ENCODE data around the gene ARL14EPL.
"Not testable (repeated sequence)": the region's sequence is repeated elsewhere in the genome, so short reads cannot be mapped to it uniquely, and the experiment has no call there.

The ARL14EPL gene

GRCh38 chr5:116058346-116058936 lies 26.2 kb downstream of the ARL14EPL start:
- Histone ChIP-seq H3K27ac (ENCODE audit: low read length) (no peak overlapping the region), H3K36me3 (ENCODE audit: insufficient read depth, low read depth, low read length) (no peaks in the 10 kb centered on the region), H3K9ac (ENCODE audit: low read depth, low read length) (no peak overlapping the region), H3K4me1 (ENCODE audit: insufficient read depth, low read length) (no peaks in the 10 kb centered on the region), H3K4me3 (ENCODE audit: low read length) (no peak overlapping the region), H3K9me3 (ENCODE audit: insufficient read depth, low read depth, low read length) (no peaks in the 10 kb centered on the region), H3K27me3 (ENCODE audit: insufficient read depth, low read length) (no peaks in the 10 kb centered on the region)

- no peaks in the 10 kb centered on the region for H3K9me3 ChIP-seq (ENCODE audit: insufficient read depth, low read depth, low read length)
- no peak overlapping the region for H3K9ac ChIP-seq (ENCODE audit: low read depth, low read length)
- H3K36me3 ChIP-seq (ENCODE audit: insufficient read depth, low read depth, low read length) = no peaks in the 10 kb centered on the region
- H3K4me3 ChIP-seq (ENCODE audit: low read length) = no peak overlapping the region
- no peak overlapping the region for H3K27ac ChIP-seq (ENCODE audit: low read length)
- no peaks in the 10 kb centered on the region for H3K27me3 ChIP-seq (ENCODE audit: insufficient read depth, low read length)
- no peaks in the 10 kb centered on the region for H3K4me1 ChIP-seq (ENCODE audit: insufficient read depth, low read length)
These were observed 30.1 kb downstream of the ARL14EPL start for GRCh38 chr5:116062352-116062751.

GRCh38 chr5:116063950-116064349 lies 31.7 kb downstream of the ARL14EPL start:
- Histone ChIP-seq H3K4me1 (ENCODE audit: insufficient read depth, low read length) (no peaks in the 10 kb centered on the region), H3K27ac (ENCODE audit: low read length) (no peak overlapping the region), H3K4me3 (ENCODE audit: low read length) (no peak overlapping the region), H3K36me3 (ENCODE audit: insufficient read depth, low read depth, low read length) (no peaks in the 10 kb centered on the region), H3K9ac (ENCODE audit: low read depth, low read length) (no peak overlapping the region), H3K27me3 (ENCODE audit: insufficient read depth, low read length) (no peaks in the 10 kb centered on the region), H3K9me3 (ENCODE audit: insufficient read depth, low read depth, low read length) (no peaks in the 10 kb centered on the region)

- Histone ChIP-seq H3K27me3 (ENCODE audit: insufficient read depth, low read length) (no peaks in the 10 kb centered on the region), H3K4me3 (ENCODE audit: low read length) (no peak overlapping the region), H3K4me1 (ENCODE audit: insufficient read depth, low read length) (no peaks in the 10 kb centered on the region), H3K27ac (ENCODE audit: low read length) (no peak overlapping the region), H3K9ac (ENCODE audit: low read depth, low read length) (no peak overlapping the region), H3K36me3 (ENCODE audit: insufficient read depth, low read depth, low read length) (no peaks in the 10 kb centered on the region), H3K9me3 (ENCODE audit: insufficient read depth, low read depth, low read length) (no peaks in the 10 kb centered on the region)
These were observed 35.9 kb downstream of the ARL14EPL start for GRCh38 chr5:116068028-116068632.

- Histone ChIP-seq H3K36me3 (ENCODE audit: insufficient read depth, low read depth, low read length) (no peaks in the 10 kb centered on the region), H3K9me3 (ENCODE audit: insufficient read depth, low read depth, low read length) (no peaks in the 10 kb centered on the region), H3K27ac (ENCODE audit: low read length) (no peak overlapping the region), H3K9ac (ENCODE audit: low read depth, low read length) (no peak overlapping the region), H3K4me1 (ENCODE audit: insufficient read depth, low read length) (no peaks in the 10 kb centered on the region), H3K27me3 (ENCODE audit: insufficient read depth, low read length) (no peaks in the 10 kb centered on the region), H3K4me3 (ENCODE audit: low read length) (no peak overlapping the region)
These were observed 38.9 kb downstream of the ARL14EPL start for GRCh38 chr5:116071211-116071610.

- Histone ChIP-seq H3K4me3 (ENCODE audit: low read length) (no peak overlapping the region), H3K36me3 (ENCODE audit: insufficient read depth, low read depth, low read length) (no peaks in the 10 kb centered on the region), H3K27me3 (ENCODE audit: insufficient read depth, low read length) (no peaks in the 10 kb centered on the region), H3K4me1 (ENCODE audit: insufficient read depth, low read length) (no peaks in the 10 kb centered on the region), H3K9ac (ENCODE audit: low read depth, low read length) (no peak overlapping the region), H3K27ac (ENCODE audit: low read length) (no peak overlapping the region), H3K9me3 (ENCODE audit: insufficient read depth, low read depth, low read length) (no peaks in the 10 kb centered on the region)
These were observed 43.0 kb downstream of the ARL14EPL start for GRCh38 chr5:116075191-116075831.

GRCh38 chr5:116076496-116076895 lies 44.2 kb downstream of the ARL14EPL start:
- Histone ChIP-seq H3K9me3 (ENCODE audit: insufficient read depth, low read depth, low read length) (no peaks in the 10 kb centered on the region), H3K27me3 (ENCODE audit: insufficient read depth, low read length) (no peaks in the 10 kb centered on the region), H3K4me1 (ENCODE audit: insufficient read depth, low read length) (no peaks in the 10 kb centered on the region), H3K9ac (ENCODE audit: low read depth, low read length) (no peak overlapping the region), H3K36me3 (ENCODE audit: insufficient read depth, low read depth, low read length) (no peaks in the 10 kb centered on the region), H3K4me3 (ENCODE audit: low read length) (no peak overlapping the region), H3K27ac (ENCODE audit: low read length) (no peak overlapping the region)

- Histone ChIP-seq H3K27me3 (ENCODE audit: insufficient read depth, low read length) (no peaks in the 10 kb centered on the region), H3K4me1 (ENCODE audit: insufficient read depth, low read length) (no peaks in the 10 kb centered on the region), H3K36me3 (ENCODE audit: insufficient read depth, low read depth, low read length) (no peaks in the 10 kb centered on the region), H3K9ac (ENCODE audit: low read depth, low read length) (no peak overlapping the region), H3K4me3 (ENCODE audit: low read length) (no peak overlapping the region), H3K9me3 (ENCODE audit: insufficient read depth, low read depth, low read length) (no peaks in the 10 kb centered on the region), H3K27ac (ENCODE audit: low read length) (no peak overlapping the region)
These were observed 45.9 kb downstream of the ARL14EPL start for GRCh38 chr5:116078199-116078598.

GRCh38 chr5:116084287-116084691 lies 52.0 kb downstream of the ARL14EPL start:
- peak overlapping the region; percentile 94 for H3K4me3 ChIP-seq (ENCODE audit: low read length)
- no peaks in the 10 kb centered on the region for H3K27me3 ChIP-seq (ENCODE audit: insufficient read depth, low read length)
- peak overlapping the region; percentile 90; the same call in 1 of the 2 replicates for H3K9ac ChIP-seq (ENCODE audit: low read depth, low read length)
- H3K27ac ChIP-seq (ENCODE audit: low read length) = no peak overlapping the region
- H3K36me3 ChIP-seq (ENCODE audit: insufficient read depth, low read depth, low read length) = peaks cover 9% of the 10 kb centered on the region
- H3K4me1 ChIP-seq (ENCODE audit: insufficient read depth, low read length) = peaks cover 10% of the 10 kb centered on the region
- no peaks in the 10 kb centered on the region for H3K9me3 ChIP-seq (ENCODE audit: insufficient read depth, low read depth, low read length)

- H3K9me3 ChIP-seq (ENCODE audit: insufficient read depth, low read depth, low read length) = no peaks in the 10 kb centered on the region
- H3K9ac ChIP-seq (ENCODE audit: low read depth, low read length) = peak within 1 kb of the TSS; percentile 90
- no peaks in the 10 kb centered on the region for H3K27me3 ChIP-seq (ENCODE audit: insufficient read depth, low read length)
- H3K36me3 ChIP-seq (ENCODE audit: insufficient read depth, low read depth, low read length) = peaks cover 9% of the 10 kb centered on the region
- H3K4me1 ChIP-seq (ENCODE audit: insufficient read depth, low read length) = peaks cover 10% of the 10 kb centered on the region
- H3K27ac ChIP-seq (ENCODE audit: low read length) = no peak within 1 kb of the TSS
- H3K4me3 ChIP-seq (ENCODE audit: low read length) = peak within 1 kb of the TSS; percentile 94
These were observed 52.8 kb downstream of the ARL14EPL start, which contains the start of gene COMMD10 for GRCh38 chr5:116084871-116085715. TSS of gene COMMD10 (plus strand) at chr5:116085025.

- not testable (repeated sequence) for H3K9me3 ChIP-seq (ENCODE audit: insufficient read depth, low read depth, low read length); H3K27me3 ChIP-seq (ENCODE audit: insufficient read depth, low read length); H3K27ac ChIP-seq (ENCODE audit: low read length); H3K4me1 ChIP-seq (ENCODE audit: insufficient read depth, low read length)
- Histone ChIP-seq H3K9ac (ENCODE audit: low read depth, low read length) (peak overlapping the region; percentile 90; the same call in 1 of the 2 replicates), H3K4me3 (ENCODE audit: low read length) (peak overlapping the region; percentile 94; the same call in 1 of the 2 replicates), H3K36me3 (ENCODE audit: insufficient read depth, low read depth, low read length) (peaks cover 18% of the 10 kb centered on the region)
These were observed 54.0 kb downstream of the ARL14EPL start for GRCh38 chr5:116086309-116086708.
